HG03139 (cell line): ENCODE measurements around the gene CC2D1A.

Source experiments
- ATAC-seq: cut with Tn5 transposase; IDR thresholded peaks from one replicate; pipeline ENCODE4 v1.9.1; 2021; ENCODE audit not compliant: unreplicated experiment

Gene CC2D1A

GRCh38 chr19:13932911-13933393 lies 27.0 kb downstream of the CC2D1A start:
- no peak for ATAC-seq

GRCh38 chr19:13934785-13935109 lies 28.7 kb downstream of the CC2D1A start:
- ATAC-seq: no peak

- no peak for ATAC-seq
These were observed 29.9 kb downstream of the CC2D1A start for GRCh38 chr19:13935765-13936510.

GRCh38 chr19:13937479-13938300 lies 31.7 kb downstream of the CC2D1A start:
- no peak for ATAC-seq

GRCh38 chr19:13938301-13939064 lies 32.5 kb downstream of the CC2D1A start, which contains the start of gene PODNL1:
Gene PODNL1 (minus strand): TSS chr19:13938417. CDS start chr19:13938181, 236 bp downstream.
- ATAC-seq: no peak

- ATAC-seq: no peak
These were observed 36.2 kb downstream of the CC2D1A start for GRCh38 chr19:13942023-13942684.

GRCh38 chr19:13946414-13946813 lies 40.4 kb downstream of the CC2D1A start:
- ATAC-seq: no peak

- no peak for ATAC-seq
These were observed 45.0 kb downstream of the CC2D1A start for GRCh38 chr19:13951043-13951442.

GRCh38 chr19:13951799-13952153 lies 45.8 kb downstream of the CC2D1A start:
- no peak for ATAC-seq

- ATAC-seq: peak; percentile 93
These were observed 46.3 kb downstream of the CC2D1A start, which contains the start of gene DCAF15 for GRCh38 chr19:13952154-13952930. Gene DCAF15 (plus strand): TSS chr19:13952509. CDS start chr19:13952513, 4 bp downstream.

GRCh38 chr19:13952931-13953531 lies 47.0 kb downstream of the CC2D1A start:
- ATAC-seq: no peak

- no peak for ATAC-seq
These were observed 48.2 kb downstream of the CC2D1A start for GRCh38 chr19:13954185-13954584.

- ATAC-seq: no peak
These were observed 49.8 kb downstream of the CC2D1A start for GRCh38 chr19:13955662-13956364.

GRCh38 chr19:13956365-13956744 lies 50.4 kb downstream of the CC2D1A start:
- ATAC-seq: no peak

- no peak for ATAC-seq
These were observed 51.0 kb downstream of the CC2D1A start for GRCh38 chr19:13957051-13957450.

- no peak for ATAC-seq
These were observed 52.0 kb downstream of the CC2D1A start for GRCh38 chr19:13958043-13958442.

- no peak for ATAC-seq
These were observed 53.4 kb downstream of the CC2D1A start for GRCh38 chr19:13959141-13959961.
